KMS-11 (cell line): ENCODE results near the gene CDC23.

Source experiments
- H2AFZ ChIP-seq: fragments of 200-600 bp; sonication (generic); 2 replicates; pipeline ENCODE4 v1.6.1; 2016; ENCODE audit warnings: antibody characterized with exemption, mixed run types, low read depth
- H3K27ac ChIP-seq: fragments of 200-600 bp; sonication (generic); 2 replicates; pipeline ENCODE4 v1.6.1; 2016; ENCODE audit warnings: mild to moderate bottlenecking, mixed run types
- H3K27me3 ChIP-seq: fragments of 200-600 bp; sonication (generic); 2 replicates; pipeline ENCODE4 v1.6.1; 2017; ENCODE audit warnings: mild to moderate bottlenecking, low read depth, mixed run types, moderate library complexity; ENCODE audit not compliant: insufficient read depth
- H3K36me3 ChIP-seq: fragments of 200-600 bp; sonication (generic); 2 replicates; pipeline ENCODE4 v1.6.1; 2017; ENCODE audit warnings: mild to moderate bottlenecking, mixed run types; ENCODE audit not compliant: insufficient read depth
- H3K4me1 ChIP-seq: fragments of 200-600 bp; sonication (generic); 2 replicates; pipeline ENCODE4 v1.6.1; 2016; ENCODE audit warnings: mild to moderate bottlenecking, low read depth, mixed run types; ENCODE audit not compliant: poor library complexity, severe bottlenecking
- H3K4me2 ChIP-seq: fragments of 200-600 bp; sonication (generic); 2 replicates; pipeline ENCODE4 v1.7.0; 2016; ENCODE audit warnings: mild to moderate bottlenecking, mixed run types
- H3K4me3 ChIP-seq: fragments of 200-600 bp; sonication (generic); IDR thresholded peaks from 2 replicates; pipeline ENCODE4 v1.6.1; 2017; ENCODE audit warnings: low read depth, low read length, mixed read lengths; ENCODE audit not compliant: insufficient read depth
- H3K79me2 ChIP-seq: fragments of 200-600 bp; sonication (generic); 2 replicates; pipeline ENCODE4 v1.6.1; 2016; ENCODE audit warnings: low read depth, mixed run types; ENCODE audit not compliant: insufficient read depth
- H3K9ac ChIP-seq: fragments of 200-600 bp; sonication (generic); 2 replicates; pipeline ENCODE4 v1.6.1; 2016; ENCODE audit warnings: mild to moderate bottlenecking, mixed run types
- H4K20me1 ChIP-seq: fragments of 200-600 bp; sonication (generic); 2 replicates; pipeline ENCODE4 v1.6.1; 2016; ENCODE audit warnings: mild to moderate bottlenecking, mixed run types; ENCODE audit not compliant: insufficient read depth
- CTCF ChIP-seq: fragments of 200-600 bp; sonication (generic); conservative IDR thresholded peaks from 2 replicates; pipeline ENCODE4 v1.6.1; 2017; ENCODE audit warnings: low read depth, mild to moderate bottlenecking, antibody characterized with exemption, low read length, moderate library complexity, mixed read lengths

Gene CDC23

GRCh38 chr5:138229387-138229786 lies 16.3 kb upstream of the CDC23 start:
- H3K4me3 ChIP-seq: no peak overlapping the region
- H3K36me3 ChIP-seq: no peaks in the 10 kb centered on the region
- no peaks in the 10 kb centered on the region for H3K79me2 ChIP-seq
- H3K4me2 ChIP-seq: no peak overlapping the region
- H4K20me1 ChIP-seq: no peaks in the 10 kb centered on the region
- no peaks in the 10 kb centered on the region for H3K4me1 ChIP-seq
- H3K9ac ChIP-seq: no peak overlapping the region
- H3K27ac ChIP-seq: no peak overlapping the region
- no peaks in the 10 kb centered on the region for H3K27me3 ChIP-seq
- H2AFZ ChIP-seq: no peak overlapping the region
- TF ChIP-seq CTCF: no peak

GRCh38 chr5:138226910-138227309 lies 13.8 kb upstream of the CDC23 start:
- H4K20me1 ChIP-seq: no peaks in the 10 kb centered on the region
- no peak overlapping the region for H2AFZ ChIP-seq
- no peaks in the 10 kb centered on the region for H3K27me3 ChIP-seq
- TF ChIP-seq CTCF: no peak
- H3K27ac ChIP-seq: no peak overlapping the region
- H3K4me3 ChIP-seq: no peak overlapping the region
- no peaks in the 10 kb centered on the region for H3K79me2 ChIP-seq
- no peaks in the 10 kb centered on the region for H3K4me1 ChIP-seq
- H3K36me3 ChIP-seq: no peaks in the 10 kb centered on the region
- no peak overlapping the region for H3K9ac ChIP-seq
- H3K4me2 ChIP-seq: no peak overlapping the region

GRCh38 chr5:138224712-138225111 lies 11.6 kb upstream of the CDC23 start:
- Histone ChIP-seq H3K9ac (no peak overlapping the region), H3K4me3 (no peak overlapping the region), H3K4me1 (no peaks in the 10 kb centered on the region), H3K27me3 (no peaks in the 10 kb centered on the region), H4K20me1 (no peaks in the 10 kb centered on the region), H3K4me2 (no peak overlapping the region), H2AFZ (no peak overlapping the region), H3K36me3 (no peaks in the 10 kb centered on the region), H3K27ac (no peak overlapping the region), H3K79me2 (no peaks in the 10 kb centered on the region)
- no peak for TF ChIP-seq CTCF

GRCh38 chr5:138223532-138223931 lies 10.4 kb upstream of the CDC23 start:
- no peak overlapping the region for H3K4me3 ChIP-seq
- H3K36me3 ChIP-seq: no peaks in the 10 kb centered on the region
- H3K9ac ChIP-seq: no peak overlapping the region
- H3K4me2 ChIP-seq: no peak overlapping the region
- H2AFZ ChIP-seq: no peak overlapping the region
- no peak overlapping the region for H3K27ac ChIP-seq
- no peaks in the 10 kb centered on the region for H3K27me3 ChIP-seq
- H3K79me2 ChIP-seq: no peaks in the 10 kb centered on the region
- H3K4me1 ChIP-seq: no peaks in the 10 kb centered on the region
- no peak for TF ChIP-seq CTCF
- H4K20me1 ChIP-seq: no peaks in the 10 kb centered on the region
